ENCODE measurements around the gene UBXN7. TPM values are rescaled to one million over a fixed set of nuclear protein-coding genes. Genes with fewer than 3 reads are reported as not detected.
"Not testable (repeated sequence)": the region's sequence is repeated elsewhere in the genome, so short reads cannot be mapped to it uniquely, and the experiment has no call there.

The UBXN7 gene
- total RNA-seq, 4 donors from 2014 or later, result 13.8 to 25.4 (median 15.4) TPM

DNA sequence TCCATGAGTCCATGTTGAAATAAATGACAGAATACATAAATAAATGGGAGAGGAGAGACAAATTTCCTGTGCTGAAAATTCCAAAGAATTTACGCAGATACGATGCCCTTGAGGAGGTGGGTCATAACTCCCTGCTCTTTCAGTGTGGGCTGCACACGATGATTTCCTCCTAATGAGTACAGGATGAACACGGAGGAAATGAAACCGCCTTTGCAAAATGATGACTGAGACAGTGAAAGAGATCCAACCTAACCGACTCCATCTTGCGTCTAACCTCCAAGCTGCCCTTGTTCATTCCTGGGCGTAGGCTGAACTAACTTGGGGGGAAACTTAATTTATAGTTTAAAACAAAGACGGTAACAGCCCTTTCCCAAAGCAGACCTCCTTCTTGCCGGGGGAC lies 129.7 kb downstream of the UBXN7 start:
- WGBS, 2 donors (ENCODE audit: low coverage in 1 of 2), result 60 to 72% methylated on average over 1 to 8 of the region's 10 CpGs

DNA sequence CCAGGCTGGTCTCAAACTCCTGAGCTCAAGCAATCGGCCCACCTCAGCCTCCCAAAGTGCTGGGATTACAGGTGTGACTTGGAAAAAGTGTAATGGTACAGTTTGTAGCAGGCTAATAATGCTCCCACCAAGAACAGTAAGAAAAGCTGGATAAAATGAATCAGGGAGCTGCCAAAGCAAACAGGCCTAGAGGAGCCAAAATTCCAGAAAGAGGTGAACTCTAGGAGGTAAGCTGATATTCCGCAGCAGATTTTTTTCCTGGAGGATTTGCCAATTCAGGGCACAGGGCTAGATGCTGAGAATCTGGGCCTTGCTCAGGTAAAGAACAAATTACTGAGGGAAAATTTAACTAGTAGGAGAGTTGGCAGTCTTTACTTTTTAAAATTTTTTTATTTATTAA lies 133.7 kb downstream of the UBXN7 start:
- intact Hi-C loops (cut with DNase I; ENCODE audit: low total_unique reads) (no loop called here), in situ Hi-C loops (cut with MboI; ENCODE audit: low pct_ligation_motif_present in 1 of 4, low pct_unique_long_range_greater_than_20kb in 1 of 4, low sequenced_read_pairs in 3 of 4) (no loop called here)
- WGBS, 2 donors (ENCODE audit: low coverage in 1 of 2), result 98 to 100% methylated on average over 2 of the region's 2 CpGs
- DNase-seq, result no peak
- Histone ChIP-seq H3K27ac (no peak overlapping the region), H3K27me3 (no peaks in the 10 kb centered on the region), H3K4me3 (no peak overlapping the region), H3K4me1 (no peaks in the 10 kb centered on the region), H3K36me3 (no peaks in the 10 kb centered on the region), H3K9me3 (no peaks in the 10 kb centered on the region)
- TF ChIP-seq EP300 (IDR thresholded peaks at IDR 0.05; ENCODE audit: low read depth), result no peak
- no peak for TF ChIP-seq POLR2AphosphoS5 (IDR thresholded peaks at IDR 0.05)
- TF ChIP-seq POLR2A (IDR thresholded peaks at IDR 0.05), result no peak

More for the DNA sequence above, 129.7 kb downstream of the UBXN7 start:
- H3K4me1 ChIP-seq; H3K4me3 ChIP-seq; DNase-seq; H3K36me3 ChIP-seq; H3K9me3 ChIP-seq; intact Hi-C loops (cut with DNase I; ENCODE audit: low total_unique reads); in situ Hi-C loops (cut with MboI; ENCODE audit: low pct_ligation_motif_present in 1 of 4, low pct_unique_long_range_greater_than_20kb in 1 of 4, low sequenced_read_pairs in 3 of 4); H3K27me3 ChIP-seq; H3K27ac ChIP-seq: not testable (repeated sequence)

Small RNA genes lying within 50 kb of the gene (small RNA-seq; reads per million reads assigned to genes)
- gene AC069257.2 (0 reads per million in 4 donors), gene AC083822.1 (0 reads per million in 4 donors), gene AC117490.1 (0 reads per million in 4 donors), gene RN7SL434P (0 reads per million in 4 donors), gene RN7SL738P (0 to 0.55 (median 0.18) reads per million in 4 donors), gene RNU6-1279P (0 reads per million in 4 donors), gene RNU6-910P (0 reads per million in 4 donors)

Other genes with a start within 250 kb of the UBXN7 start
- gene ZDHHC19, start 221.0 kb downstream of the UBXN7 start, total RNA-seq, result not detected
- 100 to 1,000 TPM in 1 of 4 donors, 10 to 100 TPM in 2, 1 to 10 TPM in 1; 7.2 to 123 (median 40.5) TPM for gene SLC51A, start 215.9 kb downstream of the UBXN7 start, total RNA-seq
- 100 to 1,000 TPM in 1 of 4 donors, 10 to 100 TPM in 3; 50.1 to 104 (median 76.2) TPM for gene PCYT1A, start 144.7 kb downstream of the UBXN7 start, total RNA-seq
- gene DYNLT2B, start 114.2 kb downstream of the UBXN7 start, total RNA-seq, result 1 to 10 TPM in 3 of 4 donors, not detected in 1; 2.4 to 4.4 (median 3.7) TPM
- not detected for gene TM4SF19, start 94.0 kb downstream of the UBXN7 start, total RNA-seq
- gene RNF168, start 71.3 kb upstream of the UBXN7 start, total RNA-seq, result 100 to 1,000 TPM in 1 of 4 donors, 10 to 100 TPM in 3; 17.3 to 221 (median 19.5) TPM
- gene SMCO1, start 82.9 kb upstream of the UBXN7 start, total RNA-seq, result not detected
- 10 to 100 TPM in 1 of 4 donors, 1 to 10 TPM in 2, not detected in 1; 1.6 to 14.2 (median 4.6) TPM for gene WDR53, start 136.1 kb upstream of the UBXN7 start, total RNA-seq
- gene FBXO45, start 136.2 kb upstream of the UBXN7 start, total RNA-seq, result 1 to 10 TPM; 2.4 to 8.6 (median 5.3) TPM
- 1 to 10 TPM in 2 of 4 donors, not detected in 2; 2.5 to 3.7 TPM for gene NRROS, start 207.3 kb upstream of the UBXN7 start, total RNA-seq

All from transverse colon (tissue), 4 donors.